Activated CD8-positive, alpha-beta memory T cell treated with anti-CD3 and anti-CD28 coated beads for 24 hours (primary cell): ENCODE measurements around the gene FN3KRP.

Experiments
- DNase-seq: peaks from one replicate; pipeline ENCODE4 v3.0.0-alpha.2; 2020

The FN3KRP gene

DNA sequence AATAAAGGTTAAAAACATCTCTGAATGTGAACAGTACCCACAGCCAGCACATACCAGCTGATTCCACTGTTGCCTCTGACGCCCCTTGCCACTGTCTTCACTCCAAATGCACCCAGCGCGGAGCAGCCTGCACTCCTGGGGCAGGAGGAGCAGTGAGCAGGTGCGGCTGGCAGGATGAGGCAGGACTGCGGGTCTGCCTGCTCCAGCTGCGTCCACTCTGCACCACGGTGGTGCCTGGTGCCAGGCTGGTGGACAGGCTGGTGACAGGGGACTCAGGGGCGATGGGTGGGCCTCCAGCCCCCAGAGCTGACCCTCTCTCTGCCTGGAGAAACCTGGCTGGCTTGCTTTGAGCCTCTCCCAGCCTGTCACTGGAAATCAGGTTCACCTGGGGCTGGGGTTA lies 27.4 kb upstream of the FN3KRP start:
- no peak for DNase-seq

DNA sequence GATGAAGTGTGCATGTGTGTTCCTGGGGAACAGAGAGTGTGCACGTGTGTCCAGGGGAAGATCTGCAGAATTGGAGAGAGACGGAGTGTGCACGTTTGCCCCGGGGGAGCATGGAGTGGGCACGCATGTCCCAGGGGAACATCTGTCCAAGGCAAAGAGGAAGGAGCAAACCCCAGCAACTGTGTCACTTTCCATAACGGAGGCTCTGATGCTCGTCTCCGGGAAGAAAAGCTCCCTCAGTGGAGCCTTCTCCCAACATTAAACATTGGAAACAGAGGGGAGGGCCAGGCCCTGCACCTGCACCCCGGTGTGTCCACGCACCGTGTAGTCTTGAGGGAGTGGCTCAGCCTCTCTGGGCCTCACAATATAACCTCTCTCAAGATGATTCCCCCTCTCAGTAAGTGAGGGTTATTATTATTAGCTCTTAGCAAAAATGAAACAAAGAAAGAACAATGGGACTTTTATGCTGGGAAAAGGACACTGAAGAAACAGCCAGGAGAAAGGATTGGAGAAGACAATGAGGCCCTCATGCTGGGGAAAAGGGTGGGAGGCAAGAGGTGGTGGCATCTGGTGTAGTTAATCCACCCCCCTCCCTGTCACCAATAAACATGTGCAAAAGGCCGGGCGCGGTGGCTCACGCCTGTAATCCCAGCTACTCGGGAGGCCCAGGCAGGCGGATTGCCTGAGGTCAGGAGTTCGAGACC lies 25.6 kb upstream of the FN3KRP start:
- DNase-seq, result no peak

DNA sequence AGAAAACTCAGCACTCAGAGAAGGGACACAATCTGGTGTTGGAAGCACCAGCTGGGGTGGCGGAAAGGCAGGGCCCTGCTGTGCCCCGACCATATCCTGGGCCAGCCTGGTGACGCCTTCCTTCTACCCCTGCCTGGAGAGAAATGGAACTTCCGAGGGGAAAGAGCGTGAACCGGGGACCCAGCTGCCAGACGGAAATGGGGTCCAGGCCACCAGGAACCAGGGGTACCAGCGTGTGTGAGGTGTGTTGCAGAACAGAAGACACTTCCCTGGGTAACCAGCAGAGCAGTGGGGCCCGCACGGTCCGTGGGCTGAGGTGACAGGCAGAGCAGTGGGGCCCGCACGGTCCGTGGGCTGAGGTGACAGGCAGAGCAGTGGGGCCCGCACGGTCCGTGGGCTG lies 24.8 kb upstream of the FN3KRP start:
- no peak for DNase-seq

DNA sequence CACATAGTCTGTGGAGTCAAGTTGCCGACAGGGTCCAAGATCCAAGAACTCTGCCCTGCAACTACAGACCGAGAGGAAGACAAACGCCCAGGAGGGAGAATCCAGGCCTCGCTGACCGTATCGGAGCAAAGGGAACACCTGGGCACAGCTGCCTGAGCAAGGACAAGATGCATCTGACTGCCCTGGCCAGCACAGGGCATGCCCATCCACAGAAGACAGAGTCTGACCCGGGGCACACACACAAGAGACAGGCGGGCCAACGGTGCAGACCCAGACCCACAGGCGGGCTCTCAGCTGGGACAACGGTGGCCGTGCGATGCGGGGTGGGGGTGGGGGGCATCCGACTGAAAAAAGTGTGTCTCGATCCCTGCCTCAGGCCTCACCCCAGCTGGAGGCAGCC lies 24.2 kb upstream of the FN3KRP start:
- no peak for DNase-seq

DNA sequence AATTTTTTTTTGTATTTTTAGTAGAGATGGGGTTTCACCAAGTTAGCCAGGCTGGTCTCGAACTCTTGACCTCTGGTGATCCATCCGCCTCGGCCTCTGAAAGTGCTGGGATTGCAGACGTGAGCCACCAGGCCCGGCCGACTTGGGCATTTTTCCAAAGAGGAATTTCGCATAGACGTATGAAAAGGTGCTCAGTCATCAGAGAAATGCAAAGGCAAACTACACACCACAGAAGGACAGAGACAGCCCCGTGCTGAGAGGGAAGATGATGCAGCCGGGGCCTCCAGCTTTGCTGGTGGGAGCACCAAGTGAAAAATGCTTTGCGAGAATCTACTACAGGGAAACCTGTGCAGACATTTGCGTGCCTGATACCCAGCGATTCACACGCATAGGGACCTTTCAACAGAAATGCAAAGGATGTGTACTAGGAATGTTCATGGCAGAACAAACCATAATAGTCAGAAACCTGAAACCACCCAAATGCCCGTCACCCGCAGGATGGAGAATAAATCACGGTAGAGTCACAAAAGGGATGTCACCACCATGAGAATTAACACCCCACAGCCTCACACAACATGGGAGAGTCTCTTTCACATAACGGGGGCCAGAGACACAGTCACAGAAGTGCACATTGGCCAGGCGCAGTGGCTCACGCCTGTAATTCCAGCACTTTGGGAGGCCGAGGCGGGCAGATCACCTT lies 23.2 kb upstream of the FN3KRP start:
- no peak for DNase-seq

DNA sequence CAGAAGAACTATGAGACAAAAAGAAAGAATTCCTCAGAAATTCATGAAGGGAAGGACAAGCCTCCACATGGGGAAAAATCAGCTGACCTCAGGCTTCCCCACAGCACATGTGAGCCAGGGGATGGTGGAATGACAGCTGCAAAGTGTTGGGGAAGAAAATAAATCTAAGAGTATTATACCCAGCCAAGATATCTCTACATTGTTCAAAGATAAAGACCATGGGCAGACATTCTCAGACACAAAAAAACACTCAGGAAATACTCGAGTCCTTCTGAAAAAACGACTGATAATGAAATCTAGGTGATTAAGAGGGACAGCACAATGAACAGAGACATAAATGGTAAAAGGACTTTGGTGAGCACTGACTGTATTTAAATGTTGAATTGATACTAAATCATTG lies 21.9 kb upstream of the FN3KRP start:
- DNase-seq, result no peak

DNA sequence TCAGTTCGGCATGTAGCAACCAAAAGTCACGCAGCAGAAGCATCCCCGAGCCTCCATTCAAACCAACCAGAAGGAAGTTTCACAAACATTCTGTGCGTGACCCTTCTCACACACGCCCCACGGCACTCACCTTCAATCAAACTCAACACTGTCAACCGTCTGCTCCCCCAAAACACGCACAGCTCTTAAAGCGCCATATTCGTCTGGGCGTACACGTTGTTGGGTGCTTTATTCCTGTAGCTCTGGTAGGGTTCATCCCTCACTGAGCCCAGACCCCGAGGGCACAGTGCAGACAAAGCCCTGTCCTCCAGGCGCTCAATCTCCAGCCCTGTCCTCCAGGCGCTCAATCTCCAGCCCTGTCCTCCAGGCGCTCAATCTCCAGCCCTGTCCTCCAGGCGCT lies 20.2 kb upstream of the FN3KRP start:
- DNase-seq, result no peak

DNA sequence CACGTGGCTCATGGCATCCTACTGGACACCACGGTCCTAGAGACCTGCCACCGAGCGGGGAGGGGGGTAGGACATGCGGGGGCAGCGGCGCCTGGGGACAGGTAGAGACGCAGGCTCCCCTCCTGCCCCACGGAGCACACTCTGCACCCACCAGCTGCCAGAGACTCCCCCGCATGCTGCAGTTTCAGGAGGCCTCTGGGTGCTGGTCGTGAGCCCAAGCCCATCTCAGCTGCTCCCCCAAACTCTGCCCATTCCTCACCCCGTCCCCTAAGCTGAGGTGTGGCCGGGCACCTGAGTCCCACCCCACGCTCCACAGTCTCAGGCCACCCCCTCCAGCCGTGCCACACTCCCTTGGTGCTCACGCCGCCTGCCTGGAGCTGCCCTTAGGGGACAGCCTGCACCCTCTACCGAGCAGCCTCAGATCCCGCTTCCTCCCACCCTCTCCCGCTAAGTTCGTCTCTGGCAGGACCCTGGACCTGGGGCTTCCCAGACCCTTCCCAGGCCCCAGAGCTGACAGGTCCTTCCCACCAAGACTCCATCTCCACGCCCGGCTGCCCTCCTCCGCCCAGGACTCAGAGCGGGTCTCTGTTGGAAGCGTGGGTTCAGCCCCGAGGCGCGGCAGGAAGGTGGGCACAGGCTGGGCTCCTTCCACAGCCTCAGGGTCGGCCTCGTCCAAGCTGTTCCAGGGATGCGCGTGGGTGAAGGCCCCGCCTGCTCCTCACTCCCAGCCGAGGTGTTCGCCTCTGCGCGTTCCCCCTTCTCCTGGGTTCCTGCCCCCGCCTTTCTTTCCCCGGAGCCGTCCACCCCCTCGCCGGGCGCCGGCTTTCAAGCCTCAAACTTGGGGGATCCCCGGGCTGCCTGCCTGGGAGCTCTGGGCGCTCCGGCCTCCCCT lies 19.3 kb upstream of the FN3KRP start:
- DNase-seq, result peak; percentile 63

DNA sequence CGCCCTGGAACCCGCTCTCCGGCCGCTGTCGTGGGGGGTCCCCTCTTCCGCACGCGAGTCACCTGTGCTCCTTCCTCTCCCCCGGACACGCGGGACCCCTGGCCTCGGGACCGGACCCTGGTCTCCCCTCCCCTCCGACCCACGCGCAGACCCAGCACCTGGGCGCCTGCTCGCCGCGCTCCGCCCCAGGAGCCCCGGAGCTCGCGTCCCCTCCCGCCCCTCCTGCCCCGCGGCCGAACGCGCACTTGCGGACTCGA lies 18.8 kb upstream of the FN3KRP start:
- no peak for DNase-seq

DNA sequence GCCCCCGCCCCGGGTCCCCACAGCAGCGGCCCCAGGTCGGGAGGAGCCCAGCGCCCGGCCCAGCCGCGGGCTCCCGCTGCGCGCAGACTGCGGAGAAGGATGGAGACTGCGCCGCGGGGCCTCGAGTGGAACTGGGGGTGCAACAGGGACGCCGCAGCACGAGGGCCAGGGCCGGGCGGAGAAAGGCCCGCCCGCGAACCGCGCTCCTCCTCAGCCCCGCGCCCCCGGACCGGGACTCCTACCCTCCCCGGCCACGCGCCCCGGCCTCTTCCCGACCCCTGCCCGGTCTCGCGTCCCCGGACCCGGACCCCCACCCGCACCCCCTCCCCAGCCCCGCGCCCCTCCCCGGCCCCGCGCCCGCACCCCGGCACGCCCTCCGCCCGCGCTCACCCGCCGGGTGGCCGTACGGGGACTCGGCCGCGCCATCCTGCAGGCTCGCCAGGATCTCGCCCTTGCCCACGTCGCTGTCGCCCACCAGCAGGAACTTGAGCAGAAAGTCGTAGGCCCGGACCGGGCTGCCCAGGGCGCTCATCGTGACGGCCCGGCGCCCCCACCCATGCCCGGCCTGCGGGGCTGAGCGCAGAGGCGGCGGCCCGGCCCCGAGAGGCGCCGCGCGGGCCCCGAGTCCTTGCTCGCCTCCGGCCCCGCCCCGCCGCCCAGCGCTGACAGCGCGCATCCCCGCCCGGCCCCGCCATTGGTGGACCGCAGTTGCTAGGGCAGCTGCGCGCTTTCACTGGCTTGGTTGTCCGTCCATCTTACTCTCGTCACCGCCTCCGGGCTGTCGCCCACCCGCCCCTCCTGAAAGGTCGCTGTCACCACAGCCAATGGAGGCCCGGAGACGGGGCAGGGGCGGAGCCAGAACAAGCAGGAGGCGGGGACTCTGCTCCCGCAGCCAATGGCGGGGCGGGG lies 18.2 kb upstream of the FN3KRP start, which contains the start of gene RAB40B:
Gene RAB40B (minus strand): TSS at position 634 of the 909 bp plus-strand sequence. CDS start 102 bp downstream, at position 532.
- DNase-seq, result peak; percentile 98

DNA sequence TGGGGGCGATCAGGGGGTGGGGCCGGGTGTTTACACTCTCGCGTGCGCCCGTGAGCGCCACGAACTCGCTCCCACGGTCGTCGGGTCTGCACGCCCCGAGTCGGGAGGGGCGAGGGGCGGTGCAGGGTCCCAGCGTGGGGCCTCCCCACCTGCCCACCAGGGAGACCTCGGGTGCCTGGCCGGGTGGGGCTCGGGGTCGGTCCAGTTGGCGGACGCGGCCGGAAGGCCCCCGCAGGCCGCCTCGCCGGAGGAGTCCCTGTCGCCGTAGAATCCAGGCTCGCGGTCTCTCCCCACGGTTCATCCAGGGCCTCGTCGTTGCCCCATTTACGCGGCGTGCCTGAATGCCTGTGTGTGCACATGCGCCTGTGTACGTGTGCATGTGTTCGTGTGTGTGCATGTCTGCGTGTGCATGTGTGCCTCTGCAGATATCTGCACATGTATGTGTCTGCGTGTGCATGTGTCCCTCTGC lies 17.5 kb upstream of the FN3KRP start:
- no peak for DNase-seq

DNA sequence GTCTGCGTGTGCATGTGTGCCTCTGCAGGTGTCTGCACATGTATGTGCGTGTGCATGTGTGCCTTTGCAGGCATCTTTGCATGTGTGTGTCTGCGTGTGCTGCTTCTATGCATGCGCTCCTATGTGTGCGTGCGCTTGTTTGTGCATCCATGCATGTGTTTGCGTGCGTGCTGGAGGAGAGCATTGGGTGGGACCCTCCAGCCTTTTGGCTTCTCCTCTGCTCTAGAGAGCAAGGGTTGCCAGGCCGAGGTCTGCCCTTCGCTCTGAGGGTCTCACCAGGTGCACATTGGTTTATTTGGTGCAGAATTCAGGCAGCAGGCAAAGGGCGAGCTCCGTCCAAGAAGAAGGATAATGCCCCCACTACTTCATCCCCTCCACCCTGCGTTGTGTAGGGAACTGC lies 17.0 kb upstream of the FN3KRP start:
- DNase-seq, result no peak

DNA sequence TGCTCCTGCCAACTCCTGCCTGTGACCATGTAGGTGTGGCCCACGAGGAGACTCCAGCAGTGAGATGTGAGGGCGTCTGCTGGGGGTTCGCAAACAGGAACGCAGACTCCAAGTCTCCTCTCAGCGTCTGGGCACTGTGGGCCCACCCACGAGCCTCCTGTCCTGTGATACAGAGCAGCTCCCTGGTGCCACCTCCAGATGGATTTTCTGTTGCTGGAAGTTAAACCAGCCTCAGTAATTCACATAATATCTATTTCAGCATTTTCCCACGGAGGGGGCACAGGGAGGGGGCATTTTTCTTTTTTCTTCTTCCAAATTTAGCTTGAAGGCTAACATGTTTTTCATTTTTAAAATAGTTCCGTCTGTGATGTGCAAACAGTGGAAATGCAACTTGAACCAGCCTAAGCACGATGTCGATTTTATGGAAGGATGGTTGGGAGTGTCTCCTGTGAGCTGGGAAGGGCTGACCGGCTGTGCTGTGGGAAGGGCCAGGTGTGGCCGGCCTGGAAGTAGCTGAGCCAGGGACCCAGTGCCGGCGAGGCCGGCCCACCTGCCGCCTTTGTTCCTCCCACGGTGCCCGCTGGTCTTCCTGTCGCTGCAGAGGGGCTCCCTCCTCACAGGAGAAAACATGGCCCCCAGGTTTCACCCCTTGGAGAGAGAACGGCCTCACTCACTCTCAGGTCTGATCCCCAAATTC lies 14.1 kb upstream of the FN3KRP start:
- no peak for DNase-seq

DNA sequence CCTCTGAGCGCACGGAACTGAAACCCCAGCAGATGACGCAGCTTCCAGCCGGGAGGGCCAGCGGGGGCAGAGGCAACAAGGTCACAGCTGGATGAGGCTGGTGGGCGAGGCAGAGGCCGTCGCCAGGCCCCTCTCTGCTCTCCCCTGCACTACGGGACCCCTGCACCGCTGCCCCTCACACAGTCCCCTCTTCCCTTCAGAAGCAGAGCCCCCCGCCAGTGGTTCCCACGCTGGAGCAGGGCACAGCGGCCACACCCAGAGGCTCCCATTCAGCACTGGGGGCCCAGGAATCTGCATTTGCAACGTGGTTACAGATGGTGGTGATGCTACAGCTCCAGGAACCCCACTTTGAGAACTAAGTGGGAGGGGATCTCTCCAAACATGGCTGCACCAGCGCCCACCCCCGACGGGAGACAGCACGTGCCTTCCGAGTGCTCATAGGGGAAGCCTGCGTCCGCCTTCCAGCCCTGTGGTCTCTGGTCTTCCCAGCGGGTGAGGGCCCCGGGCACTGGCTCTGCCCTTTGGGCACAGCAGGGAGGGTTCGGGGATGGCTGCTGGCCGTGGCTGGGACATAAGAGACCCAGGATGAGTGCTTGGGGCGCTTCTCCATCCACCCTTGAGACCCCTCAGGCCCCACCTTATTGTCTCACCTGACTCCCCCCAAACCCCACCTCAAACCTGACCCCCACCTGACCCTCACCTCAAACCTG lies 13.3 kb upstream of the FN3KRP start:
- DNase-seq, result no peak

DNA sequence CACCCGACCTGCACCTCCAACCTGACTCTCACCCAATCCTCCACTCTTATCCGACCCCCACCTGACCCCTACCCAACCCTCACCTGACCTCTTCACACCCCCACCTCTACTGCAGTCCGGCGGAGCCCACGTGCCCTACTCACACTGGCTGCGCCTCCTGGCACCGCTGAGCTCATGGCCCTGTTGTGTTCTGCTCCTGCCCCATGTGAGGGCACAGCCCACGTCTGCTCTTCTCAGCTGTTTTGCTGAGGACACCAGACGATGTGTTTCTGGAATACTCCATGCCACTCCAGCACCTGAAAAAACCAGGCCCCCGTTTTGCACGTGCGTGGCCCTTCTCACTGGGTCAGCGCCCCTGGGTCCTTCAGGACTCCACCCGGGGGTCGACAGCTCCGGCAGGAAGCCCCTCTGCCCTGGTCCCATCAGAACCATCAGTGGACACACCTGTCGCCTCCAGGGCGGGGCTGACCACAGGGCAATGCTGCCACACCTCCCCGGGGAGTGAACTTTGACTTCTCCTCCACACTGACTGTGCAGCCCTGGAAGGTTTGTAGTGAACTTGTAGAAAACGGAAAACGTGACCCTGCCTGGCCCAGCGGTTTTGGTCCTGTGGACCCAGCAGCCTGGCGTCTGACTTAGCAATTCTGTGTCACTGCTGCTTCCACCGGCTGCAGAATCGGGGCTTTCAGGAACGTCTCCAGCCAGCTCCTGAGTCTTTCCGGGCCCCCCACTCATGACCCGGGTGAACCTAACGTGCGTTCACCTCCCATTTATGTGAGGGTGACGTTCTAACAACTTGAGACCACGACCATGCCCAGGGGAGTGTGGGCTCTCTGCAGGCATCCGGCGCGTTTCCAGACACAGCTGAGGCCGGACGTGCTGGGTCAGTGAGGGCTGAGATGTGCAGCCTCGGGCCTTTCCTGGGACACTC lies 12.3 kb upstream of the FN3KRP start:
- DNase-seq, result no peak

DNA sequence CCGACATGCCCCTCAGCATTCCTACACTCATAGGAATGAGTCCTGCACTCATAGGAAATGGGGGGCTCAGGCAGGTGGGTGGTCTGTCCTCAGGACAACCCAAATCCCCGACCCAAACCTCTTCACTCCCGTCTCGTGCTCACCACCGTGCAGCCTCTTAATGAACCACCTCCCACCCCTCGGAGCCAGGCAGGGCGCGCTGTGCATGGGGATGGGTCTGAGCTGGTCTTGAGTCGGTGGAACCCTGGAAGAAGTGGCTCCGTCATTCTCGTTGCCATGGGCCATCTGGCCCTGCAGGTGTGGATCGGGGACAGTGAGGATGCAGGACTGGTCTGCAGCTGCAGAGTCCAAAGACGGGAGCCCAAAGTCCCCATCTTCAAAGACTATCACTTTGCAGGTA lies 11.6 kb upstream of the FN3KRP start:
- DNase-seq, result no peak

DNA sequence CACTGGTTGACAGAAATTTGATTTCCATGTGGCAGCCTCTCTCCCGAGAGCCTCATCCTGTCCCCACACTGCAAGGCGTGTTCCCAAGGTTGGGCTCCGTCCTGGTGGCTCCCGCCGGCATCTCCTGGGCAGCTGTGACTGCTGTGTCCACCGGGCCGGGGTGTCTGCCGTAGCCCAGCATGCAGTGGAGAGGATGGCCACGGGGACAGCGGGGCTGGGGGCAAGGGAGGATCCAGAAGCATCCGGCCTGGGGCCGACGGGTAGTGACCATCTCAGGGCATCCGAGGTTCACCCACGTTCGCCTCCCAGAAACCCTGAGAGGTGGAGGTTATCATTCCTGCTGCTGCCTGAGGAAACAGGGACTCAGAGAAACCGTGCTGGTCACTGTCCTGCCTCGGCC lies 10.8 kb upstream of the FN3KRP start:
- no peak for DNase-seq

DNA sequence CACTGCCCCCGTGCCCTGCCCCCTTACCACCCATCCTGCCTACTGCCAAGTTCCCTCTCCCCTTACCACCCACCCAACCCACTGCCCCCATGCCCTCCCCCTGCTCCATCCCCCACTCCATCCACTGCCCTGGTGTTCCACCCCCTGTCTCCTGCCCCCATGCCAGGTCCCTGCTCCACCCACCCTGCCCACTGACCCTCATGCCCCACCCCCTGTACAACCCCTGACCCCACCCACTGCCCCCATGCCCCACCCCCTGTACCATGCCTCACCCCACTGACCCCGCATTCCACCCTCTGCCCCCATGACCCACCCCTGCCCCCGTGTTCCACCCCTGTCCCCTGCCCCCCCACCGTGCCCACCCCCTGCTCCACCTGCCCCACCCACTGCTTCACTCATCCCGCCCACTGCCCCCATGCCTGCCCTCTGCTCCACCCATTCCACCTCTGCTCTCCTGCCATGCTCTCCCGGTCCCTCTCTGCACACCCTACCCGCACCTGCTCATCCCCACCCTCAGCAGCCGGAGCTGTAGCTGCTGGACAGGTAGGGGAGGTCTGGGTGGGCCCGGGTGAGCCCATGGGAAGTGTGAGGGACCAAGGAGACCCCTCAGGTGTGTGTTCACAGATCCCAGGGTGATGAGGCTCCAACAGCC lies 7.4 kb upstream of the FN3KRP start:
- no peak for DNase-seq

DNA sequence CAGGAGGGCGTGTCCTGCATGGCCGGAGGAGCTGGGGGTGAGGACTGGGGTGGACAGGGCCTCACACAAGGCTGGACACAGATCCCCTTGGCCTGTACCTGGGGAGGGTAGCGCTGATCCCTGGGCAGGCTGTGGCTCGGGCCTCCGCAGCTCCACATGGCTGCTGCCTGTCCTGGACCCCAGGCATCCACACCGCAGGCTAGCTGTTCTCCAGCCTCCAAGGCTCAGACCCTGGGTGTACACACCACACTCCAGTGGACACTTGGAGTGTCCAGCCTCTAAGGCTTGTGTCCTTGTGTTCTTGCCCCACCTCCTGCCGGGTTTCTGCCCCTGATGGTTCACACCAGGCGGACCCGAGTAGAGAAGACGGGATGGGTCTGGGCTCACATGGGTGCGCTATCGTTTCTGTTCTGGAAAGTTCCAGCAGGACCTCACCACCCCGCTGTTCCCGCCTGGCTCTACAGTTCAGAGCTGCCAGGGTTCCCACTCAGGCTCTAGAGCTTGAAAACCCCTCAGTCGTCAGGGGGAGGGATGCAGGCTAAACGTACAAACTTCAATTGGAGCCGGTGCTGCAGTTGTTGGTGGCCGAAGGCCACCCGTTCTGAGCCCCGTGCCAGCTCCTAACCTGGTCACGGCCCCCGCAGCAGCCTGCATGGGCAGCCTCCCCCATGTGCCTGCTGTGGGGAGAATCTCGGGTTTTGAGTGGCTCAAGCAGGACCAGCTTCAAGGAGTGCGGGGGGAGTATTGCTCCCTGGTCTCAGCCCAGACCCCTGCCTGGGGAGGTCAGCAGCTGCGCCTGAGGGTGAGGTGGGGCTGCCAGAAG lies 6.6 kb upstream of the FN3KRP start:
- DNase-seq, result no peak
